GM19455 (cell line): Measurements from ENCODE around the gene PIEZO2.
"Not testable (repeated sequence)": the region's sequence is repeated elsewhere in the genome, so short reads cannot be mapped to it uniquely, and the experiment has no call there.

Experiments
- ATAC-seq: cut with Tn5 transposase; IDR thresholded peaks from one replicate; pipeline ENCODE4 v1.9.1; 2021; ENCODE audit not compliant: unreplicated experiment

Gene PIEZO2

DNA sequence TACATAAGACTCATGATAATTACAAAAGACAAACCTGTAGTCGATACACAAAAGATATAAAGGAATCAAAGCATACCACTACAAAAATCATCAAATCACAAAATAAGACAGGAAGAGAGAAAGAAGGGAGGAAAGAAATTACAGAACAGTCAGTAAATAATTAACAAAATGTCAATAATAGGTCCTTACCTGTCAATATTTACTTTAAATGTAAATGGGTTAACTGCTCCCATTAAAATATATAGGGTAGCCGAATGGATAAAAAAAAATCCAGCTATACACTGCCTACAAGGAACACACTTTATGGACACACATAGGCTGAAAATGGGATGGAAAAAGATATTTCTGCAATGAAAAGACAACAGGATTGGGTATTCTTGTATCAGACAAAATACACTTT is 163.7 kb downstream of the PIEZO2 start:
- no peak for ATAC-seq

DNA sequence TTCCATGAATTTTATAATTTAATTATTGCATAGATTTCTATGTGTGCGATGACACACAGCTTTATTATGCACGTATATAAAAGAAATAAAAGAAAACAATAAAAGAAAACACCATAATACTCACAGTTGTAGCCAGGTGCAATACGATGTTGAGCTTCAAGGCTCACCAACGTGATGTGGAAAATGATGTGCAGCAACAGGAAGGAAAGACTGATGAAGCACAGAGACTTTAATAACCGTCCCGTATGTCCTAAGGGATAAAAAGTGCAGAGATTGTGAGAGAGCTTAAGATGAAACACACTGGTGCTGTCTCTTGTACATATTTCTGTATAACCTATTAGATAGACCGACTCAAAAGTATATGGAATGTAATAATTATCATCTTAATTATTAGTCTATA is 170.0 kb downstream of the PIEZO2 start:
- no peak for ATAC-seq

DNA sequence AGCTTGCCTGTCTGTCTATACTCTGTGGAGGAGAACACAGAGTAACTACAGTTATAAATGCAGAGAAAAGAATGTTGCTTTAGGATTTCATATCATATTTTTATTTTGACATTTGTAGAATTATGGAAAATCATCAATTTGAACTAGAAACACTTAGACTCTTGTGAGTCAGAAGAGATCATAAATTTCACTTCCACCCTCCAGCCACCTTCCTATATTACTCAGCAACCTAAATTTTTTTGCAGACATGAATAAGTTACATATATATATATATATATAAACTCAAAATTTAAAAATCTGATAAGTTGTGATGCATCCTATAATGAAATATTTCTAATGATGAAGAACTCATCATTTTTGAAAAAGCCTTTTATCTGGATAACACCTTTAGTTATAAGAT is 172.3 kb downstream of the PIEZO2 start:
- ATAC-seq, result no peak

DNA sequence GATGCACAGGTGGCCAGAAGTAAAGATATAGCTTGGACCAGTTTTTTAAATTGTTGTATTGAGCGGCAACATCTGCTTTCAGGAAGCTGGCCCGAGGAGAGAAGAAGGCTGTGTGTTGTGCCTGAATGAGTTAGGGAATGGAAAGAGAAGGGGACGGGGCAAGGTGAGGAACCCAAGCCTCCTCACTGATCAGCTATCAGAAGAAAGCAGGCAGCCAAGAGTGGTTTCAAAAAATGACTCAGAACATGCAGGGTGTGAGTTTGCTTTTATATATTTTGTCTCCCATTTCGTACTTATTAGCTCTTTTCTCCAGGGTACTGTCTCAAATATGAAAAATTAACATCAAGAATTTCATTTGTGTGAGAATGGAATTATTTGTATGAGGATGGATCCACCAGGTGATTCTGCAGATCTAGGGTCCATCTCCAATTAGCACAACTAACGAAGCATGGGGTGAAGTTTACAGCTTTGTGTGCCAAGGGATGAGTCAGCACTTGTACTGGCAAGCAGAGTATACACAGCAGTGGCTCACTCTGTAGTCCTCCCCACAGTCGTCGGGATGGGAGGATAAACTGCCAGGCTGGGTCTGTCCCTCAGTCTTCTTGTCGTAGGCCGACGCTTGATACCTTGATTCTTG is 175.7 kb downstream of the PIEZO2 start:
- no peak for ATAC-seq

DNA sequence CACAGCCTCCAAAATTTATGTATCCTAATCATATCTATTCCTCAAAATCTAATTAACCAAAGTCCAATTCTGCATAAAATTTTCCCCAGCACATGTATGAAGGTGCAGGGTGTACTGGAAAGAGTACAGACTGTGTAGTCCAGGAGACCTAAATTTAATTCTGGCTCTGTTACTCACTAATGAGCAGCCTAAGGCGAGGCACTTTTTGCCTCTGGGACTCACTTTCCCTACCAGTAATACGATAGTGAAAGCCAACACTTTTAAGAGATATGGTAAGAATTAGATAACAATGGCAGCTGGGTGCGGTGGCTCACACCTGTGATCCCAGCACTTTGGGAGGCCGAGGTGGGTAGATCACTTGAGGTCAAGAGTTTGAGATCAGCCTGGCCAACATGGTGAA is 177.7 kb downstream of the PIEZO2 start:
- ATAC-seq, result no peak

DNA sequence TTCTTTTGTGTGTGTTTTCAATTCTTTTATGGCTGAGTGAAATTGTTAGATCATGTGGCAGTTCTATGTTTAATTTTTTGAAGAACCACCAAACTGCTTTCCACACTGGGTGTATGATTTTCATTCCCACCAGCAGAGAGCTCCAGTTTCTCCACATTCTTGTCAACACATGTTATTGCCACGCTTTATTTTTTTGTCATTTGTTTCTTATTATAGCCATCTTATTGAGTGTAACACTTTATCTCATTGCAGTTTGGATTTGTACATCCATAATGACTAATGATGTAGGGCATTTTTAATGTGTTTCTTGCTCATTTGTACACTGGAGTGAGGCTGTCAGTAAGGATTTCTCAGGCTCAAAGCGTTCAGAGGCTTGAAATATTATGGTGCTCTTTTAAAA is 184.2 kb downstream of the PIEZO2 start:
- ATAC-seq, result no peak

DNA sequence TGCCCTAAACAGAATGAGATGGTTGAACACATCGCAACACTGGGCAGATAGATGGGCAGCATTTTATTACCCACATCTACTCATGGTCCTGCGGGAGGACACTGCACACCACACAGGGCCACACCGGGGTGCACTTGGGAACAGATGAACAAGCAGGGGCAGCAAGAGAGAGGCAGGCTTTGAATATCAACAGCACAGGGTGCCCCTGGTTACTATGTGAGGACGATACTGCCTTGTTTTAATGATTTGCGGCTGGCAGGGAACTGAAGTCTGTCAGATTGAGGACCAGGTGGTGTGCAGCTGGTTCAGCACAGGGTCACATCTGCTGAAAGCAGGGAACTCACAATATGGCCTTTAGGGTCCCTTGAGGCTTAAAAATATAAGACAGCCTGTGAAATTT is 195.7 kb downstream of the PIEZO2 start:
- no peak for ATAC-seq

DNA sequence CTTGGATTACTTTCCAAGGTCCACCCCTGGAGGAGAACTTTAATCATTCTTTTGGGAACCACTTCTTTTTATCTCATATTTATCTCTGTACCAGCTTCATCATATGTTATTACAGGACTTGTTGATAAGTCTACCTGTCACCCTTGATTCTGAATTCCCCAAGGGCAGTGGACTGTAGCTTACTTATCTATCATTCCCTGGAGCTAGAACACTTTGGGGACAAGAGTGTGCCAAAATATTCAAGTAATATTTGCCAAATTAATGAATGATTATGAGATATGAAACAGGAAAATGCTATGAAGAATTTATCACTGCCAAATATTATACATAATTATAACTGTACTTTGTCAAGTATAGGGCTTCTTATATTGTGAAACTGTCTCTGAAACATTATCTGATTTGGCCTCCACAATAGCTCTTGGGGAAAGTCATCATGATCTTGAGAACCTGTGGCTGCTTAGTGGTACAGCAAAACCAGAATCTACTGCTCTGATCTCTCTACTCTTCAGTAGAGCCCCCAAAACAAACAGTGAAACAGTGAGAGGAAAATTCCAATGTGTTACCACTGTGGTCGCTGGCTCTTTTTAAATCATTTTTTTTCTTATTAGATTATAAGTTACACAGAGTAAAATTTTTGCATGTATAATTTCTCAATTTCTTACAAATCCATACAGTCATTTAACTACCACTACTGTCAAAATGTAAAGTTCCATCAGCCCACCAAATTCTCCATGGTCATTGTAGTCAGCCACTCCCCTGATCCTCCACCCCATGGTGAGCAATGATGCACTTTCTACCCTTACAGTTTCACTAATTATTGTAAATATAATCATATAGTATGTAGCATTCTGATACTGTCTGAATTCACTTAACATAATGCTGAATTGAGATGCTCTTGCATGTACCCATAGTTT is 197.5 kb downstream of the PIEZO2 start:
- no peak for ATAC-seq

DNA sequence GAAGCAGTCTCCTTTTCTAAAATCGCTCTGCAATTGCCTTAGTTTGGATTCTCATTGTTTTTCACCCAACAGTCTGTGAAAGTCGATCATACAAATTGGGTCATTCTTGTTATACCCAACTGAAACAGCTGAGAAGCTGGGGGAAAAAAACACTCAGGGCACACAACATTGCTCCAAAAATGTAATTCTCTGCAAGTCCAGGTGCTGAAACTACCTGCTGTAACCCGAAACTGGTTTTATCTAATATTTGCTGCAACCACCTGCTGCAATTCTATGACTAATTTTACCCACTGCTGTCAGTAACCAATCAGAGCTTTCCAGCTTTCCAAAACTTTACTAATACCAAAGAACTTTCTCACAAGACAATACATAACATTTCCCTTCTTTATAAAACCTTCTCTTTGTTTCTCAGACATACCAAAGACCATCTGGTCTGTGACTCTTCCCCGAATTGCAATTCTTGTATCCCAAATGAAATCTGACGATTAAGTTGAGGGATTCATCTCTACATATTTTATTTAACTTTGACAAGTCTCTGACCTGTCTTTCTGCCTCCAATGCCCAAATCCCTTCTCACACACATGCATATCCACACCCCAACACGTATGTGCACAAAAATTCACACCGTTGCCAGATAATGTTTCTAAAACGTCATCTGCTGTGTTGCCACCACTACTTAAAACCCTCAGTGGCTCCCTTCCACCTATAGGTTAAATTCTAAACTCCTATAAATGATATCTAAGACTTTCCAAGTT is 198.3 kb downstream of the PIEZO2 start:
- ATAC-seq, result no peak

DNA sequence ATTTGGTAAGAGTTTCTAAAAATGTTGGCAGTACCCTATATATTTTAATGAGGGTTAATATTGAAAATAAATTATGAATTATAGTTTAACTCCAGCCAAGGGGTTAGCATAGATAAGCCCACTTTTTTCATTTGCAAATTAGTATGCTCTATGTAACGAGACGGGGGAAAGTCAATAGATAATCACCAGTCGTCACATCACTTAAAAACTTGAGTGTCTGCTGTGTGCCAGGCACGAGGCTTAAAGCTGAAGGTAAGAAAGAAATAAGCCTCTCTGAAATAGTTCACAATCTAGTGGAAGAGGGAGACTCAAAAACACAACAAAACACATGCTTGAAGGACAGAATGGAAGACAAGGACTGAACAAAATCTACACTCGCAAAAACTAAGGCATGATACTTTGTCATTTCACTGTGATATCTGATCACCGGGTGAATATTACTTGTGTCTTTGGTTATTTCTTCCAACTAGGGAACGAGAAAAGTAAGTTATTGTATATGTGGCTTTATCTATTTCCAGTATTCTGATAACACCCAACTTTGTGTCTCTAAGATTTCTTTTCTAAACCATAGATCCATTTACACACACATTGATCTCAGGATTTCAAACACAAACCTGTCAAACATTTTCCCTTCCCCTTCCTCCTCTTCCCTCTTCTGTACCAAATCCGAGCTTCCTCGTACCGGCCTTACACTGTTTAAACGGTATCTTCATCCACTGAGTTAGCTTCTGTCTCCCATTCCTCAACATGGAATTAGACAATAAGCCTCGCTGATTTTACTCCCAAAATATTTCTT is 199.1 kb downstream of the PIEZO2 start:
- no peak for ATAC-seq

DNA sequence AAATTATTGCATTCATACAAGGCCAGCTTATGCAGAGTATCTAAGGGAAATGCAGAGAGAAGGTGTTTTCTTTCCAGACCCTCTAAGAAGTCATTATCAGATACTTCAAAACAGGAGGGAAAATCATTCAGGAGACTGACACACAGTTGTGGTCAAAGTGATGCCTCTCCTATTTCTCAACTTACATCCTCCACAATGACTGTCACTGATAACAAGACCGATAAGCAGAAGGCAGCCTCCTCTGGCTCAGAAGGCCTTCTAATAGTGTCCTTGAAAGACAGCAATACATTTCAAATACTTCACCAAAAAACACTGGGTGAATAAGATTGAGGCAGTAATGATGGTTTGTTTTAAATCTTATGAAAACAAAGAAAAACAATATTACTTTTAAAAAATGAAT is 199.7 kb downstream of the PIEZO2 start:
- no peak for ATAC-seq

DNA sequence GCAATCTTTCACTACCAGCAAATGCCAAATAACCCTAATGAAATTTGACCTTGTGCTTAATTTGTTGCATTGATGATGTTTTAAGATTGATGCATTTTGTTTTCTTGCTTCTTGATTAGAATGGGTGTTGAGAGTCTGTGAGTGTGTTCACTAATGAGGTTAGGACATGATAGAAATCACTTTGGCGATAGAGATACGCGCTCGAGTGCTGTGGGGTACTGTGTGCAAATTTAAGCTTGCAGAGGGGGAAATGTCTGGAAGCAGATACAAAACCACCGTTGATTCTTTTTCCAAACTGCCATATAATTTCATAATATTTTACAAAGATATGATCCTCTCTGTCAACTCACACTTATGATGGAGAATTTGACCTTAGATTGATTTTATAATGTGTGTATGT is 200.9 kb downstream of the PIEZO2 start:
- no peak for ATAC-seq

DNA sequence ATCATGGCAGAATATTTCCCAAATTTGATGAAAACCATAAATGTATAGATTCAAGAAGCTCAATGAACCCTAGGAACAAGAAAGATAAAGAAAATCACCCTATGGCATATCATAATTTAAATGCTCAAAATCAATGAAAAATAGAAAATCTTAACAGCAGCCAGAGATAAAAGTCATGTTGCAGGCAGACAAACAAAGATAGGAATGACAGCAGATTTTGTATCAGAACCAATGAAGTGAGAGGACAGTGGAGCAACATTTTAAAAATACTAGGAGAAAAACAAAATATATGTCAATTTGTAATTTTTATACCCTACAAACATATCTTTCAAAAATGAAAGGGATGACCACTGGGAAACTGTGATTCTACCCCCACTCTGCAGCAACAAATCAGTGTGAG is 203.3 kb downstream of the PIEZO2 start:
- ATAC-seq, result no peak

DNA sequence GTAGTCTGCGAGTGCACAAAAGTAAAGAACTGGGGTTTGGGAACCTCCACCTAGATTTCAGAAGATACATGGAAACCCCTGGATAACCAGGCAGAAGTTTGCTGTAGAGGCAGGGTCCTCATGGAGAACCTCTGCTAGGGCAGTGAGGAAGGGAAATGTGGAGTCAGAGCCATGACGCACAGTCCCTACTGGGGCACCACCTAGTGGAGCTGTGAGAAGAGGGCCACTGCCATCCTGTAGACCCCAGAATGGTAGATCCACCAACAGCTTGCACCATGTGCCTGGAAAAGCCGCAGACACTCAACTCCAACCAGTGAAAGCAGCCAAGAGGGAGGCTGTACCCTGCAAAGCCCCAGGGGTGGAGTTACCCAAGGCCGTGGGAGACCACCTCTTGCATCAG is 206.4 kb downstream of the PIEZO2 start:
- no peak for ATAC-seq

DNA sequence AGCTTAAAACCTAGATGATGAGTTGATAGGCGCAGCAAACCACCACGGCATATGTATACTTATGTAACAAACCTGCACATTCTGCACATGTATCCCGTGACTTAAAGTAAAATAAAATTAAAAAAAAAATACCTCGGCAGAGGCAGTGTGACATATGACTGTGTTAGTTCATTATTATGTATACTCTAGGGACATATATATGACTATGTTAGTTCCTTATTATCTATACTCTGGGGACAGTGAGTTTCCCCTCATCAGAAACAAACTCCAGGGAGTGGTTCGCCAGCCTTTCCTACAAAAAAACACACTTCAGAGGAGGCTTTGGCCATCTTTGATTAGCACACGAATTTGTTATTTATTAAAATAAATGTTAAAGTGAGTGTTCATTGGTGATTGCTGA is 209.5 kb downstream of the PIEZO2 start:
- no peak for ATAC-seq

DNA sequence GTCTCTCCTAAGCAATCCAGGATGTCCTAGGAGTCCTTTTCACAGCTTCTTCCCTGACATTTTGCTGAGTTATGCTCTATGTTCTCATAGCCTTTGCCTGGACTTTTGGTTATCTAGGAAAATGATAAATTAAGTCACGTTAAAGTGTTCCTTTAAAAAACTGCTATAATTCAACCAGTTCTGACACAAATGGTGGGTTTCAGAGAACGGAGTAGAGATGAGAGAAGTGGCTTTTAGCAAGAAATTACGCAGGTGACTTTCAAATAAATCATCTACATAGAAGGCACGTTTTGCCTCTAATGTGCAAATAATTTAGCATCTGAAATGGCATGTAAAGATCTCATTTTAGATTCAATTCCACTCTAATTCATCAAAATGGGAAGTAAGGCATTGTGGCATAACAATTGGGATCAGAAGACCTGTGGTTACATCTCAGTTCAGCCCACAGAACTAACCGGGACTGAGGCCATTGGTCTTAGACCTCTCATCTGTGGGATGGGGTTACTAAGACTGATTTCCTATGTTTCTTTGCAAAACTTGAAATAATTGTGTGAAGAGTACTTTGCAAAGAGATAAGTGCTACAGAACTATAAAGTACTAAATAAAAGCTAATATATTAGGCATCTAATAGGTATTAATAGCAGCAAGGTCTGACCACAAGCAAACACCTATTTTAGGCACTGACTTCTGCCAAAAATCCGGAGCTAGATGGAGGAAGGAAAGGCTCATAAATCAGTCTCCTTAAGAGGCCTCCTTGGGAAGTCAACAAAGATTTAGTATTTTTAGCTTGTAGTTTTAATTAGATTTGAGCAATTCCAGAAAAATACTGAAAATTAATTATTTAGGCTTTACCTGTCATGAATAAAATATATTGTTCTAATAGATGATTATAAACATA is 211.4 kb downstream of the PIEZO2 start:
- ATAC-seq, result no peak

DNA sequence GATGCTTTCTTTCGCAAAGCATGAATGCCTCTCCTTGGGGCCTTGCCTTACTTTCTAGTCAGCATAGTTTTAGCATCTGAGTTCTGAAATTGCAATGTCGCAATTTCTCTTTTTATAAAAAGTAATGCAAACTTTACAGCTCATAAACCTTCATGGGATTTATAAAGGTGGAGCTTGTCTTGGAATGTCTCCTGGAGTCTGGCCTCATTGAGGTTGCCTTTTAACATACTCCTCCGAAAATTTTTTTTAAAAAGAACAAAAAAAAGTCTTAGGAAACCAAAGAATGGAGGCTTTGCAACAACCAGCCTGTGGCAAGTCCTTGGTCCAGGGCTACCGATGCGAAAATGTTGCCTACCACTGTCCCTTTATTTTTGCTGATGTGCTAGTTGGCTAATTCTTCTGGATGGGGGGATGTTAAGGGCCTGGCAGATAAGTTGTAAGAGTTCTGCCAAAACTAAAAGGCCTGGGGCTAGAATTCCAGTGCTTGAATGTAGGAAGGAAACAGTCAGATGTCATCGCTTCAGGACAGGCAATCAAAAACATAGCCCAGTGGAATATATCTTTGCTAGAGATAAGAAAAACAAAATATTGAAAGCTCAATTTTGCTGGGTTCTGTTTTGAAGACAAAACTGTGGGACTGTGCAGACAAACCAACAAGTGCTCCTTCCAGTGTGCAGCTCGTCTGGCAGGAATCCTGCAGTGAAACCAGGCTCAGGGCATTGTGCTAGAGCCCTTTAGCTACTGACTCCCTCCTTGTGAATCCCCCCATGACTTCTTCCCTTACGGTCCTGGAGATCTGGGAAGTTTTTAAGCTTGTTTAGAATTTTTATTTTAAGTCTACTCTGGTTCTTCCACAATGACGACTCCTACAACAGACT is 213.0 kb downstream of the PIEZO2 start:
- no peak for ATAC-seq

DNA sequence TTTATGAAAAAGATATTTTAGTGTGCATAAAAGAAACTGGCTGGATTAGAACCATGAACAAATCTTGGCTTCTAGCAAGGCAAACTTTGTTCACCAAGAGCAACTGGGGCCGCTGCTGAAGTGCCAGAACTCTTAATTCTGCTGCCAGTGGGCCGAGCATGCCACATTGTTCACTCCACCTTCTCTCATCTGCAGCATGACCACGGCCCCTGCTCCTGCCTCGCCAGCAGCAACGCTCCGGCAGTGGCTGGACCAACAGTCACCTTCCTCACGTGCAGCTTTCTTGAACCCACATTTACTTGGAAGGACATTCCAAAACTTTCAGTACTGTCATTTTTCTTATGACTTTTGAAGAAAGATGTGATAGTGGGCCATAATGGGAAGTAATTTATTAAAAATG is 213.8 kb downstream of the PIEZO2 start:
- no peak for ATAC-seq

DNA sequence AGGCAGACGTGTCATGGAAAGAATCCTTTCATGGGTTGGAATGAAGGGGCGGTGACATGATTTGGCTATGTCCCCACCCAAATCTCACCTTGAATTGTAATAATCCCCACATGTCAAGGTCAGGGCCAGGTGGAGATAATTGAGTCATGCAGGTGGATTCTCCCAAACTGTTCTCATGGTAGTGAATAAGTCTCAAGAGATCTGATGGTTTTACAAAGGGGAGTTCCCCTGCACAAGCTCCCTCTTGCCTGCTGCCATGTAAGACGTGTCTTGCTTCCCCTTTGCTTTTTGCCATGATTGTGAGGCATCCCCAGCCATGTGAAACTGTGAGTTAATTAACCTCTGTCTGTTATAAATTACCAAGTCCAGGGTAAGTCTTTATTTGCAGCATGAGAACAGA is 215.7 kb downstream of the PIEZO2 start:
- not testable (repeated sequence) for ATAC-seq
